ENCODE measurements around the gene SYNGR4.
"Not testable (repeated sequence)": the region's sequence is repeated elsewhere in the genome, so short reads cannot be mapped to it uniquely, and the experiment has no call there.

SYNGR4 gene

GRCh38 chr19:48381178-48381950 is 17.2 kb downstream of the SYNGR4 start:
- H3K4me1 Mint-ChIP-seq = no peaks in the 10 kb centered on the region
- no peaks in the 10 kb centered on the region for H3K9me3 Mint-ChIP-seq
- peaks cover 5% of the 10 kb centered on the region for H3K36me3 Mint-ChIP-seq
- no peak overlapping the region for H3K4me3 Mint-ChIP-seq
- no peak overlapping the region for H3K27ac Mint-ChIP-seq
- no peaks in the 10 kb centered on the region for H3K27me3 Mint-ChIP-seq

- Mint-ChIP-seq H3K27ac (no peak overlapping the region), H3K4me3 (no peak overlapping the region), H3K36me3 (peaks cover 5% of the 10 kb centered on the region)
These were observed 18.1 kb downstream of the SYNGR4 start for GRCh38 chr19:48382286-48382685.

GRCh38 chr19:48385461-48386087 is 21.4 kb downstream of the SYNGR4 start:
- Mint-ChIP-seq H3K36me3 (peaks cover 8% of the 10 kb centered on the region), H3K27ac (no peak overlapping the region)

More at GRCh38 chr19:48382286-48382685, 18.1 kb downstream of the SYNGR4 start:
- no peaks in the 10 kb centered on the region for H3K9me3 Mint-ChIP-seq
- no peaks in the 10 kb centered on the region for H3K4me1 Mint-ChIP-seq
- no peaks in the 10 kb centered on the region for H3K27me3 Mint-ChIP-seq

GRCh38 chr19:48386981-48387380 is 22.8 kb downstream of the SYNGR4 start:
- Mint-ChIP-seq H3K4me3 (no peak overlapping the region), H3K4me1 (peaks cover 12% of the 10 kb centered on the region), H3K36me3 (peaks cover 8% of the 10 kb centered on the region), H3K27ac (no peak overlapping the region), H3K27me3 (no peaks in the 10 kb centered on the region), H3K9me3 (no peaks in the 10 kb centered on the region)

More at GRCh38 chr19:48385461-48386087, 21.4 kb downstream of the SYNGR4 start:
- H3K4me3 Mint-ChIP-seq = no peak overlapping the region
- peaks cover 8% of the 10 kb centered on the region for H3K4me1 Mint-ChIP-seq
- no peaks in the 10 kb centered on the region for H3K27me3 Mint-ChIP-seq
- H3K9me3 Mint-ChIP-seq = no peaks in the 10 kb centered on the region

GRCh38 chr19:48390188-48391099 is 26.3 kb downstream of the SYNGR4 start:
- no peaks in the 10 kb centered on the region for H3K9me3 Mint-ChIP-seq
- H3K4me1 Mint-ChIP-seq = peaks cover 35% of the 10 kb centered on the region
- H3K4me3 Mint-ChIP-seq = peak overlapping the region; percentile 90
- peaks cover 6% of the 10 kb centered on the region for H3K36me3 Mint-ChIP-seq
- H3K27ac Mint-ChIP-seq = peak overlapping the region; percentile 97
- H3K27me3 Mint-ChIP-seq = peaks cover 8% of the 10 kb centered on the region

GRCh38 chr19:48391100-48392005 is 27.2 kb downstream of the SYNGR4 start, which contains the start of gene KDELR1:
Gene KDELR1, minus strand, starts transcription at chr19:48391551. Its CDS starts 193 bp downstream, at chr19:48391358.
- Mint-ChIP-seq H3K9me3 (no peaks in the 10 kb centered on the region), H3K36me3 (peaks cover 3% of the 10 kb centered on the region), H3K27me3 (peaks cover 11% of the 10 kb centered on the region), H3K4me3 (peak within 1 kb of the TSS; percentile 90), H3K27ac (peak within 1 kb of the TSS; percentile 97), H3K4me1 (peaks cover 42% of the 10 kb centered on the region)

GRCh38 chr19:48392006-48392344 is 27.8 kb downstream of the SYNGR4 start:
- not testable (repeated sequence) for H3K27ac Mint-ChIP-seq, H3K9me3 Mint-ChIP-seq, H3K36me3 Mint-ChIP-seq
- Mint-ChIP-seq H3K27me3 (peaks cover 11% of the 10 kb centered on the region), H3K4me3 (peak overlapping the region; percentile 90), H3K4me1 (peaks cover 42% of the 10 kb centered on the region)

GRCh38 chr19:48392860-48393558 is 28.8 kb downstream of the SYNGR4 start:
- H3K27ac Mint-ChIP-seq = peak overlapping the region; percentile 46
- peaks cover 18% of the 10 kb centered on the region for H3K27me3 Mint-ChIP-seq
- H3K9me3 Mint-ChIP-seq = no peaks in the 10 kb centered on the region
- H3K4me3 Mint-ChIP-seq = peak overlapping the region; percentile 44
- H3K4me1 Mint-ChIP-seq = peaks cover 51% of the 10 kb centered on the region
- H3K36me3 Mint-ChIP-seq = peaks cover 3% of the 10 kb centered on the region

- Mint-ChIP-seq H3K27ac (peak within 1 kb of the TSS; percentile 46), H3K9me3 (no peaks in the 10 kb centered on the region), H3K27me3 (peaks cover 18% of the 10 kb centered on the region), H3K4me1 (peaks cover 49% of the 10 kb centered on the region), H3K4me3 (peak within 1 kb of the TSS; percentile 47), H3K36me3 (peaks cover under 1% of the 10 kb centered on the region)
These were observed 29.6 kb downstream of the SYNGR4 start, which contains the start of gene GRIN2D for GRCh38 chr19:48393559-48394330. Gene GRIN2D, plus strand, starts transcription at chr19:48393668. Its CDS starts 4,725 bp downstream, at chr19:48398393.

DNA sequence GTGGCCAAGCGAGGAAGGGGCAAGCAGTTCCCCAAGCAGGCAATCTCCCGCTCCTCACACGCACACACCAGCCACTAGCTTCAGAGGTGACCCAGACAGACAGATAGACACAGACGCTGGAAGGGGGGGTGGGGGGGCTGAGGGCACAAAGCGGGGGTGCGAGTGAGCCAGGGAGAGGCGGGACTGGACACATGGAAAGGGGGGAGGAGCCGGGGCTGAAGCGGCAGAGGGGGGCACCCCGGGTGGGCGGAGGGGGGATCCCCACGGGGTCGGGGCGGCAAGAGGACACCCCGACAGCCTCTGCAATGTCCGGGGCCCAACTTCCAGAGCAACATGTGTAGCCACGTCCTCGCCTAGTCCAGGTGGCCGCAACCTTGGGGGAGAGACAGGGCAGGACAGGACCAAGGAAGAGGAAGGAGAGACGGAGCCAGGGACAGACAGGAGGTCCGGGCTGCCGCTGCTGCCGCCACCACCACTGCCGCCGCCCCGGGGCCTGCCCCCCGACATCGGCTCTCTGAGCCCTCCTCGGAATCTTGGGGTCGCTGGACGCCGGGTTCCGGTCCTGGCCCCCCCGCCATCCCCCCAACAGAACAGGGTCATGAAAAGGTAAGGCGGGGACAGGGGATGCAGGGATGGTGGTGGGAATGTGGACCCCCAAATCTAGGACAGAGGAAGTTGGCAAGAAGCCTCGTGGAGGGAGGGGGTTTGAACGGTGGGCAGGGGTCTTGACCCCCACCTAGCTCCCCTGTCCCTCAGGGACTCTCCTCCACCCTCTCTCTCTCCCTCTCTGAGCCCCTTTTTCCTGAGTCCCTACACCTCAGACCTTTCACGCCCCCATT is 30.4 kb downstream of the SYNGR4 start:
- Mint-ChIP-seq H3K4me3 (peak overlapping the region; percentile 47), H3K27ac (no peak overlapping the region), H3K27me3 (peaks cover 18% of the 10 kb centered on the region), H3K4me1 (peaks cover 56% of the 10 kb centered on the region), H3K36me3 (no peaks in the 10 kb centered on the region), H3K9me3 (no peaks in the 10 kb centered on the region)

GRCh38 chr19:48395170-48395455 is 30.9 kb downstream of the SYNGR4 start:
- peaks cover 18% of the 10 kb centered on the region for H3K27me3 Mint-ChIP-seq
- H3K4me3 Mint-ChIP-seq = peak overlapping the region; percentile 15
- peaks cover 58% of the 10 kb centered on the region for H3K4me1 Mint-ChIP-seq

GRCh38 chr19:48395499-48395898 is 31.3 kb downstream of the SYNGR4 start:
- Mint-ChIP-seq H3K27me3 (peaks cover 18% of the 10 kb centered on the region), H3K36me3 (no peaks in the 10 kb centered on the region), H3K4me1 (peaks cover 54% of the 10 kb centered on the region), H3K9me3 (no peaks in the 10 kb centered on the region), H3K27ac (no peak overlapping the region), H3K4me3 (no peak overlapping the region)

More at GRCh38 chr19:48395170-48395455, 30.9 kb downstream of the SYNGR4 start:
- H3K36me3 Mint-ChIP-seq = no peaks in the 10 kb centered on the region
- H3K9me3 Mint-ChIP-seq = no peaks in the 10 kb centered on the region
- no peak overlapping the region for H3K27ac Mint-ChIP-seq
